Activated T-cell treated with anti-CD3 and anti-CD28 coated beads, Interleukin-2, amount 50 U/mL, for 24 hours (primary cell): ENCODE results near the gene VAPB.
A peak's percentile ranks its signal among the peaks of the same experiment; 100 is the strongest.

Source experiments
- DNase-seq: peaks from one replicate; pipeline ENCODE4 v3.0.0-alpha.2; 2020
- H3K27ac Mint-ChIP-seq: 2 replicates; pipeline ENCODE4 v1.8.0; 2020; ENCODE audit warnings: mild to moderate bottlenecking, mixed read lengths
- H3K27me3 Mint-ChIP-seq: 2 replicates; pipeline ENCODE4 v1.8.0; 2020; ENCODE audit warnings: mixed read lengths
- H3K36me3 Mint-ChIP-seq: 2 replicates; pipeline ENCODE4 v1.8.0; 2020; ENCODE audit warnings: low read depth, mixed read lengths
- H3K4me1 Mint-ChIP-seq: 2 replicates; pipeline ENCODE4 v1.8.0; 2020; ENCODE audit warnings: low read depth, mixed read lengths
- H3K4me3 Mint-ChIP-seq: 2 replicates; pipeline ENCODE4 v1.8.0; 2020; ENCODE audit warnings: mild to moderate bottlenecking, moderate library complexity, mixed read lengths
- H3K9me3 Mint-ChIP-seq: 2 replicates; pipeline ENCODE4 v1.8.0; 2020; ENCODE audit warnings: mixed read lengths

The VAPB gene

GRCh38 chr20:58447511-58448391 is 58.7 kb downstream of the VAPB start:
- DNase-seq = peak; percentile 49
- Mint-ChIP-seq H3K27ac (peak overlapping the region; percentile 13), H3K4me1 (peaks cover 1% of the 10 kb centered on the region), H3K4me3 (no peak overlapping the region), H3K27me3 (no peaks in the 10 kb centered on the region), H3K9me3 (no peaks in the 10 kb centered on the region), H3K36me3 (peaks cover 96% of the 10 kb centered on the region)

GRCh38 chr20:58448958-58449357 is 59.9 kb downstream of the VAPB start:
- peaks cover 86% of the 10 kb centered on the region for H3K36me3 Mint-ChIP-seq
- no peak overlapping the region for H3K27ac Mint-ChIP-seq
- DNase-seq = no peak
- H3K4me1 Mint-ChIP-seq = peaks cover 1% of the 10 kb centered on the region
- peaks cover 1% of the 10 kb centered on the region for H3K9me3 Mint-ChIP-seq
- H3K4me3 Mint-ChIP-seq = no peak overlapping the region
- H3K27me3 Mint-ChIP-seq = no peaks in the 10 kb centered on the region

- H3K9me3 Mint-ChIP-seq = peaks cover 6% of the 10 kb centered on the region
- H3K27ac Mint-ChIP-seq = no peak overlapping the region
- H3K4me3 Mint-ChIP-seq = no peak overlapping the region
- no peaks in the 10 kb centered on the region for H3K27me3 Mint-ChIP-seq
- DNase-seq = no peak
- H3K4me1 Mint-ChIP-seq = peaks cover 1% of the 10 kb centered on the region
- H3K36me3 Mint-ChIP-seq = peaks cover 84% of the 10 kb centered on the region
These were observed 60.7 kb downstream of the VAPB start for GRCh38 chr20:58449681-58450221.

- Mint-ChIP-seq H3K36me3 (peaks cover 82% of the 10 kb centered on the region), H3K4me3 (no peak overlapping the region), H3K27me3 (no peaks in the 10 kb centered on the region), H3K9me3 (peaks cover 6% of the 10 kb centered on the region), H3K4me1 (peaks cover 1% of the 10 kb centered on the region), H3K27ac (no peak overlapping the region)
- DNase-seq = no peak
These were observed 61.2 kb downstream of the VAPB start for GRCh38 chr20:58450254-58450653.

GRCh38 chr20:58452667-58453255 is 63.7 kb downstream of the VAPB start:
- H3K36me3 Mint-ChIP-seq = peaks cover 64% of the 10 kb centered on the region
- H3K4me3 Mint-ChIP-seq = no peak overlapping the region
- no peak for DNase-seq
- peak overlapping the region; percentile 2 for H3K27ac Mint-ChIP-seq
- H3K9me3 Mint-ChIP-seq = peaks cover 6% of the 10 kb centered on the region
- H3K4me1 Mint-ChIP-seq = peaks cover 1% of the 10 kb centered on the region
- H3K27me3 Mint-ChIP-seq = no peaks in the 10 kb centered on the region

- H3K4me3 Mint-ChIP-seq = no peak overlapping the region
- H3K4me1 Mint-ChIP-seq = peaks cover 1% of the 10 kb centered on the region
- H3K9me3 Mint-ChIP-seq = peaks cover 6% of the 10 kb centered on the region
- no peak for DNase-seq
- H3K27me3 Mint-ChIP-seq = no peaks in the 10 kb centered on the region
- peaks cover 57% of the 10 kb centered on the region for H3K36me3 Mint-ChIP-seq
- H3K27ac Mint-ChIP-seq = no peak overlapping the region
These were observed 64.4 kb downstream of the VAPB start for GRCh38 chr20:58453391-58453790.

GRCh38 chr20:58454460-58454859 is 65.4 kb downstream of the VAPB start:
- Mint-ChIP-seq H3K4me1 (peaks cover 1% of the 10 kb centered on the region), H3K27ac (no peak overlapping the region), H3K27me3 (no peaks in the 10 kb centered on the region), H3K36me3 (peaks cover 47% of the 10 kb centered on the region), H3K9me3 (peaks cover 6% of the 10 kb centered on the region), H3K4me3 (no peak overlapping the region)
- no peak for DNase-seq

GRCh38 chr20:58457083-58457695 is 68.2 kb downstream of the VAPB start:
- DNase-seq = no peak
- peaks cover 6% of the 10 kb centered on the region for H3K9me3 Mint-ChIP-seq
- H3K4me3 Mint-ChIP-seq = no peak overlapping the region
- H3K4me1 Mint-ChIP-seq = no peaks in the 10 kb centered on the region
- H3K36me3 Mint-ChIP-seq = peaks cover 22% of the 10 kb centered on the region
- H3K27ac Mint-ChIP-seq = no peak overlapping the region
- no peaks in the 10 kb centered on the region for H3K27me3 Mint-ChIP-seq

GRCh38 chr20:58458342-58459057 is 69.5 kb downstream of the VAPB start:
- Mint-ChIP-seq H3K4me1 (peaks cover 2% of the 10 kb centered on the region), H3K36me3 (peaks cover 16% of the 10 kb centered on the region), H3K9me3 (peaks cover 6% of the 10 kb centered on the region), H3K27ac (peak overlapping the region; percentile 15), H3K4me3 (no peak overlapping the region), H3K27me3 (no peaks in the 10 kb centered on the region)
- no peak for DNase-seq

GRCh38 chr20:58459058-58459750 is 70.2 kb downstream of the VAPB start:
- Mint-ChIP-seq H3K4me1 (peaks cover 2% of the 10 kb centered on the region), H3K36me3 (peaks cover 12% of the 10 kb centered on the region), H3K4me3 (no peak overlapping the region), H3K27ac (no peak overlapping the region), H3K27me3 (no peaks in the 10 kb centered on the region), H3K9me3 (peaks cover 2% of the 10 kb centered on the region)
- DNase-seq = no peak

GRCh38 chr20:58461104-58461503 is 72.1 kb downstream of the VAPB start:
- Mint-ChIP-seq H3K4me3 (no peak overlapping the region), H3K36me3 (peaks cover 5% of the 10 kb centered on the region), H3K4me1 (peaks cover 2% of the 10 kb centered on the region), H3K9me3 (no peaks in the 10 kb centered on the region), H3K27me3 (no peaks in the 10 kb centered on the region), H3K27ac (no peak overlapping the region)
- DNase-seq = no peak

- H3K4me1 Mint-ChIP-seq = peaks cover 2% of the 10 kb centered on the region
- H3K27ac Mint-ChIP-seq = no peak overlapping the region
- H3K4me3 Mint-ChIP-seq = no peak overlapping the region
- DNase-seq = no peak
- peaks cover 2% of the 10 kb centered on the region for H3K36me3 Mint-ChIP-seq
- no peaks in the 10 kb centered on the region for H3K9me3 Mint-ChIP-seq
- H3K27me3 Mint-ChIP-seq = no peaks in the 10 kb centered on the region
These were observed 72.9 kb downstream of the VAPB start for GRCh38 chr20:58461899-58462298.

- no peaks in the 10 kb centered on the region for H3K9me3 Mint-ChIP-seq
- peaks cover 2% of the 10 kb centered on the region for H3K4me1 Mint-ChIP-seq
- no peak for DNase-seq
These were observed 74.2 kb downstream of the VAPB start for GRCh38 chr20:58463256-58463655.

GRCh38 chr20:58464838-58465237 is 75.8 kb downstream of the VAPB start:
- Mint-ChIP-seq H3K4me1 (peaks cover 2% of the 10 kb centered on the region), H3K36me3 (no peaks in the 10 kb centered on the region), H3K9me3 (no peaks in the 10 kb centered on the region), H3K27ac (no peak overlapping the region), H3K4me3 (no peak overlapping the region), H3K27me3 (no peaks in the 10 kb centered on the region)
- no peak for DNase-seq

More at GRCh38 chr20:58463256-58463655, 74.2 kb downstream of the VAPB start:
- H3K27ac Mint-ChIP-seq = no peak overlapping the region
- no peaks in the 10 kb centered on the region for H3K36me3 Mint-ChIP-seq
- no peaks in the 10 kb centered on the region for H3K27me3 Mint-ChIP-seq
- no peak overlapping the region for H3K4me3 Mint-ChIP-seq
